WTC11 (cell line): ENCODE measurements around the gene MIOX. TPM values are rescaled to one million over a fixed set of nuclear protein-coding genes. Genes with fewer than 3 reads are reported as not detected.
A peak's percentile ranks its signal among the peaks of the same experiment; 100 is the strongest.

Experiments used
- ATAC-seq: fragments of 200-7000 bp; cut with Tn5 transposase; 2 replicates; pipeline ENCODE4 v1.10.0; 2021; ENCODE audit warnings: mild to moderate bottlenecking, moderate library complexity
- CTCF ChIA-PET: fragments of 300-600 bp; sonication (Branson Sonifier 250); formaldehyde crosslinking; loops from one replicate; lab custom pipeline; 2021; ENCODE audit warnings: antibody characterized with exemption; lab: Charles Lee
- POLR2A ChIA-PET: fragments of 350-600 bp; sonication (Branson Sonifier 250); formaldehyde crosslinking; loops from one replicate; lab custom pipeline; 2021; ENCODE audit warnings: antibody characterized with exemption; lab: Charles Lee
- DNase-seq: peaks from one replicate; pipeline ENCODE4 v3.0.0; 2021; ENCODE audit warnings: low spot score
- H3K27ac Mint-ChIP-seq: 2 replicates; pipeline ENCODE4 v1.8.0; 2021; ENCODE audit warnings: mixed read lengths
- H3K27me3 Mint-ChIP-seq: 2 replicates; pipeline ENCODE4 v1.8.0; 2021; ENCODE audit warnings: low read depth, mild to moderate bottlenecking, moderate library complexity, mixed read lengths
- H3K36me3 Mint-ChIP-seq: 2 replicates; pipeline ENCODE4 v1.8.0; 2021; ENCODE audit warnings: mixed read lengths
- H3K4me1 Mint-ChIP-seq: 2 replicates; pipeline ENCODE4 v1.8.0; 2022; ENCODE audit warnings: mixed read lengths
- H3K4me3 Mint-ChIP-seq: 2 replicates; pipeline ENCODE4 v1.8.0; 2021; ENCODE audit warnings: mild to moderate bottlenecking, moderate library complexity, mixed read lengths
- H3K9me3 Mint-ChIP-seq: 2 replicates; pipeline ENCODE4 v1.8.0; 2021; ENCODE audit warnings: mixed read lengths
- ARID4B ChIP-seq: sonication (generic); formaldehyde crosslinking; IDR thresholded peaks from 2 replicates; pipeline ENCODE4 v1.8.0; 2023; ENCODE audit warnings: missing genetic modification reagents, mild to moderate bottlenecking, borderline replicate concordance
- CREB1 ChIP-seq: sonication (generic); formaldehyde crosslinking; IDR thresholded peaks from 2 replicates; pipeline ENCODE4 v1.8.0; 2023; ENCODE audit warnings: mild to moderate bottlenecking, missing genetic modification reagents
- E2F4 ChIP-seq: sonication (generic); formaldehyde crosslinking; IDR thresholded peaks from 2 replicates; pipeline ENCODE4 v1.8.1; 2022; ENCODE audit warnings: low read depth, mild to moderate bottlenecking, moderate library complexity, missing genetic modification reagents, borderline replicate concordance
- MAX ChIP-seq: sonication (generic); formaldehyde crosslinking; IDR thresholded peaks from 2 replicates; pipeline ENCODE4 v1.8.0; 2022; ENCODE audit warnings: mild to moderate bottlenecking, missing genetic modification reagents
- MYBL2 ChIP-seq: sonication (generic); formaldehyde crosslinking; IDR thresholded peaks from 2 replicates; pipeline ENCODE4 v1.8.1; 2023; ENCODE audit warnings: mild to moderate bottlenecking, moderate library complexity, missing genetic modification reagents
- NR3C1 ChIP-seq: sonication (generic); formaldehyde crosslinking; conservative IDR thresholded peaks from 2 replicates; pipeline ENCODE4 v1.8.1; 2023; ENCODE audit warnings: low read depth, mild to moderate bottlenecking, missing genetic modification reagents
- RELA ChIP-seq: sonication (generic); formaldehyde crosslinking; IDR thresholded peaks from 2 replicates; pipeline ENCODE4 v1.8.1; 2022; ENCODE audit warnings: missing genetic modification reagents, mild to moderate bottlenecking, borderline replicate concordance
- SMAD3 ChIP-seq: sonication (generic); formaldehyde crosslinking; IDR thresholded peaks from 2 replicates; pipeline ENCODE4 v1.8.0; 2022; ENCODE audit warnings: missing genetic modification reagents, mild to moderate bottlenecking, borderline replicate concordance
- SP1 ChIP-seq: sonication (generic); formaldehyde crosslinking; conservative IDR thresholded peaks from 2 replicates; pipeline ENCODE4 v1.8.1; 2022; ENCODE audit warnings: missing genetic modification reagents
- TEAD1 ChIP-seq: sonication (generic); formaldehyde crosslinking; IDR thresholded peaks from 2 replicates; pipeline ENCODE4 v1.8.0; 2022; ENCODE audit warnings: mild to moderate bottlenecking, missing genetic modification reagents
- TEAD4 ChIP-seq: sonication (generic); formaldehyde crosslinking; IDR thresholded peaks from 2 replicates; pipeline ENCODE4 v1.8.0; 2022; ENCODE audit warnings: mild to moderate bottlenecking, missing genetic modification reagents
- ZBTB43 ChIP-seq: sonication (generic); formaldehyde crosslinking; IDR thresholded peaks from 2 replicates; pipeline ENCODE4 v1.8.1; 2023; ENCODE audit warnings: mild to moderate bottlenecking, missing genetic modification reagents
- ZNF219 ChIP-seq: sonication (generic); formaldehyde crosslinking; IDR thresholded peaks from 2 replicates; pipeline ENCODE4 v1.8.0; 2023; ENCODE audit warnings: missing genetic modification reagents, mild to moderate bottlenecking, borderline replicate concordance
- ZNF232 ChIP-seq: sonication (generic); formaldehyde crosslinking; IDR thresholded peaks from 2 replicates; pipeline ENCODE4 v1.8.0; 2022; ENCODE audit warnings: mild to moderate bottlenecking, missing genetic modification reagents
- ZNF512 ChIP-seq: sonication (generic); formaldehyde crosslinking; IDR thresholded peaks from 2 replicates; pipeline ENCODE4 v1.8.1; 2022; ENCODE audit warnings: missing genetic modification reagents, borderline replicate concordance
- ZNF532 ChIP-seq: fragments of 250-450 bp; sonication (Bioruptor Pico); IDR thresholded peaks from 2 replicates; pipeline ENCODE4 v1.9.0; 2021; ENCODE audit warnings: mild to moderate bottlenecking, borderline replicate concordance
- total RNA-seq: library from RNA; stranded (reverse); gene quantifications from 3 replicates; pipeline ENCODE4 v1.2.3, GENCODE V29; 2021

The MIOX gene
- total RNA-seq, 1 experiment from 2014 or later = 0.33 TPM

- H3K27me3 Mint-ChIP-seq = no peaks in the 10 kb centered on the region
- H3K4me3 Mint-ChIP-seq = peak within 1 kb of the TSS; percentile 93
- H3K27ac Mint-ChIP-seq = peak within 1 kb of the TSS; percentile 98
- ATAC-seq (peak; percentile 81), DNase-seq (peak; percentile 90)
- H3K9me3 Mint-ChIP-seq = no peaks in the 10 kb centered on the region
- TF ChIP-seq MAX (CRISPR knock-in tag) (0 out of 2 replicates have a peak, but pooled peaks have one; percentile 19), ARID4B (CRISPR knock-in tag) (peak; percentile 38; the same call in 1 of the 2 replicates), TEAD4 (CRISPR knock-in tag) (no peak)
- H3K4me1 Mint-ChIP-seq = peaks cover 10% of the 10 kb centered on the region
- POLR2A ChIA-PET = interaction anchor here (0.7 to 1.3 kb wide), 3 partner anchors 18 to 75 kb away, joined by 3 to 13 read pairs (median 6); partner anchors contain the start of genes CHKB and SCO2
- no peaks in the 10 kb centered on the region for H3K36me3 Mint-ChIP-seq
- CTCF ChIA-PET = interaction anchor here (0.6 to 3.0 kb wide), 23 partner anchors 10 to 448 kb away, joined by 3 to 60 read pairs (median 4); partner anchors contain the start of genes ARSA, SCO2 and SYCE3
Observed at GRCh38 chr22:50507421-50507990, 20.8 kb downstream of the MIOX start, which contains the start of gene LMF2. Gene LMF2 (minus strand): TSS chr22:50507702. CDS start chr22:50507675, 27 bp downstream.

- ATAC-seq = peak; percentile 75
- Mint-ChIP-seq H3K4me1 (peaks cover 10% of the 10 kb centered on the region), H3K9me3 (no peaks in the 10 kb centered on the region), H3K27ac (peak within 1 kb of the TSS; percentile 98), H3K36me3 (no peaks in the 10 kb centered on the region), H3K4me3 (peak within 1 kb of the TSS; percentile 93), H3K27me3 (no peaks in the 10 kb centered on the region)
- CTCF ChIA-PET = interaction anchor here (0.6 to 3.0 kb wide), 22 partner anchors 11 to 449 kb away, joined by 3 to 60 read pairs (median 4); partner anchors contain the start of genes ARSA, SCO2 and SYCE3
- POLR2A ChIA-PET = interaction anchor here (0.7 to 1.3 kb wide), 3 partner anchors 17 to 75 kb away, joined by 3 to 13 read pairs (median 6); partner anchors contain the start of genes CHKB and SCO2
- peak; percentile 97 for DNase-seq
- TF ChIP-seq TEAD1 (CRISPR knock-in tag) (peak; percentile 78; the same call in 1 of the 2 replicates), MYBL2 (CRISPR knock-in tag) (peak; percentile 76; the same call in 1 of the 2 replicates), SP1 (CRISPR knock-in tag) (peak; percentile 97), E2F4 (CRISPR knock-in tag) (peak; percentile 86), NR3C1 (CRISPR knock-in tag) (no peak), ZNF512 (no peak), SMAD3 (CRISPR knock-in tag) (0 out of 2 replicates have a peak, but pooled peaks have one; percentile 43), MAX (CRISPR knock-in tag) (peak; percentile 47; the same call in 1 of the 2 replicates), ZNF219 (CRISPR knock-in tag) (no peak), CREB1 (CRISPR knock-in tag) (peak; percentile 63; the same call in 1 of the 2 replicates), ZBTB43 (CRISPR knock-in tag) (no peak), ZNF232 (CRISPR knock-in tag) (peak; percentile 71; the same call in 1 of the 2 replicates), ZNF532 (CRISPR knock-in tag) (no peak), RELA (CRISPR knock-in tag) (no peak)
Observed at GRCh38 chr22:50507991-50508884, 21.6 kb downstream of the MIOX start, which contains the start of gene NCAPH2. Gene NCAPH2 (plus strand): TSS chr22:50508224. CDS start chr22:50508338, 114 bp downstream.
